Pancreas (tissue), 10 donors: ENCODE data around the gene ROR2. TPM values are rescaled to one million over a fixed set of nuclear protein-coding genes. Genes with fewer than 3 reads are reported as not detected.

ENCODE experiments used
- ATAC-seq, 4 donors: fragments of 200-7000 bp; cut with Tn5 transposase; one replicate each; pipeline versions ENCODE4 v1.8.0 to v1.9.1; 2020; ENCODE audit warnings: mild to moderate bottlenecking in 4 of 4, moderate library complexity in 4 of 4
- DNase-seq, 6 donors: peaks; one replicate each; pipeline ENCODE4 v3.0.0-alpha.2; 2020
- FAIRE-seq: peaks from 2 replicates; lab custom pipeline; 2012; peaks lifted over from hg19 to GRCh38; lab: Jason Lieb, UNC
- H3K27ac ChIP-seq, 4 donors: fragments of 200-600 bp; sonication (generic); 1 replicate in 3 of 4; 2 replicates in 1 of 4; pipeline versions ENCODE4 v1.5.0 to v1.8.0; 2020
- H3K27me3 ChIP-seq, 4 donors: fragments of 200-600 bp; one replicate each; pipeline ENCODE4 v1.8.0; 2021
- H3K36me3 ChIP-seq, 3 donors: fragments of 200-600 bp; sonication (generic) in 1 of 3; one replicate each; pipeline versions ENCODE4 v1.5.0 to v1.8.0; 2020 to 2021
- H3K4me1 ChIP-seq, 3 donors: fragments of 200-600 bp; one replicate each; pipeline ENCODE4 v1.8.0; 2021
- H3K4me3 ChIP-seq, 4 donors: fragments of 200-600 bp; sonication (generic) in 2 of 4; one replicate each; pipeline versions ENCODE4 v1.5.0 to v1.8.0; 2020 to 2021
- H3K9me3 ChIP-seq, 4 donors: fragments of 200-600 bp; one replicate each; pipeline ENCODE4 v1.8.0; 2021
- WGBS, 2 donors: extraction: QIAGEN DNeasy Blood & Tissue Kit; methylation state at CpG; one replicate each; pipeline ENCODE4 v1.1.7; 2013; 5-methylcytosine and 5-hydroxymethylcytosine counted together
- intact Hi-C, 3 donors: fragments of 100-400 bp; cut with DNase I; formaldehyde crosslinking; loops; one replicate each; pipeline versions ENCODE4 v1.11.1 to v1.14.2; 2022
- polyA plus RNA-seq, 2 donors: library from polyadenylated mRNA; stranded (reverse); fragments of 200-250 nt; gene quantifications; one replicate each; pipeline ENCODE4 v1.2.3, GENCODE V29; 2013
- total RNA-seq, 6 donors: library from RNA; stranded (reverse); fragmentation: NEBNext Ultra II Directional in 4 of 6; extraction: Animal tissue kit (Norgen Biotek cat#: 25700) in 4 of 6; gene quantifications; one replicate each; pipeline versions ENCODE4 v1.2.1 to v1.2.4, GENCODE V29; 2021 to 2023
- TF ChIP-seq, protein P1 (sequence below), 4 donors: fragments of 200-600 bp; sonication (generic) in 3 of 4; IDR thresholded peaks; one replicate each; pipeline versions ENCODE4 v1.5.0 to v1.8.0; 2021; ENCODE audit warnings: antibody characterized with exemption in 4 of 4
- donor health status: healthy with polysubstance abuse.
- donor health status: DM: no; HTN: no; CAD: no; lungs with moderate emphysema.
- donor health status: DM: no; HTN: no; CAD: no.
- donor health status: control.
- donor health status: control.
- donor health status: Bipolar disorder and iron deficiency.
- donor health status: DM: yes; HTN: yes; CAD: no.
- donor health status: DM: no; HTN: no; CAD: no.
- donor health status: DM: no; HTN: no; CAD: no.
- donor health status: DM: yes; HTN: yes; CAD: no.

The ROR2 gene
- total and polyA plus RNA-seq, 8 donors = 0.67 to 6.3 (median 1.2) TPM

DNA sequence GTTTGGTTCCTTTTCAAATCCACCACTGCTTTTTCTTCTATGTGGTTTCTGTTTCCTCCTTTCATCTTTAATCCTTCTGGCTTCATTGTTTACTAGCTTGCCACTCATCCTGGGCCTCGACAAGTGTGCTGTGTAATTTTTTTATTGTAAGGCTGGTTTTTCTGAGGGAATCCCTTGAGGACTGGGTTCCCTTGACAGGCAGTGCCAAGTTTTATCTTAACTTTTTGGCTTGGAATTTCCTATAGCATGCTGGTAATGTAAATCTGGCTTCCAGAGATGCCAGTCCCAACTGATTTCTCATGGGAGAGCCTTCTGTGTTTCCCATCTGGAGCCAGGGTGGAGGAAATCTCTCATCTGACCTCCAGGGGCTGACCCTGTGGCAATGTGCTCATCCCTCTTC is 184.7 kb downstream of the ROR2 start:
- DNase-seq (no peak), ATAC-seq (no peak), FAIRE-seq (no peak)
- no peaks in the 10 kb centered on the region for H3K36me3 ChIP-seq
- WGBS, 2 donors = 36 to 52% methylated on average over 1 of the region's 1 CpG
- H3K4me3 ChIP-seq = no peak overlapping the region
- intact Hi-C loops = no loop called here
- no peak overlapping the region for H3K27ac ChIP-seq
- no peaks in the 10 kb centered on the region for H3K27me3 ChIP-seq
- no peaks in the 10 kb centered on the region for H3K4me1 ChIP-seq
- TF ChIP-seq, protein P1, sequence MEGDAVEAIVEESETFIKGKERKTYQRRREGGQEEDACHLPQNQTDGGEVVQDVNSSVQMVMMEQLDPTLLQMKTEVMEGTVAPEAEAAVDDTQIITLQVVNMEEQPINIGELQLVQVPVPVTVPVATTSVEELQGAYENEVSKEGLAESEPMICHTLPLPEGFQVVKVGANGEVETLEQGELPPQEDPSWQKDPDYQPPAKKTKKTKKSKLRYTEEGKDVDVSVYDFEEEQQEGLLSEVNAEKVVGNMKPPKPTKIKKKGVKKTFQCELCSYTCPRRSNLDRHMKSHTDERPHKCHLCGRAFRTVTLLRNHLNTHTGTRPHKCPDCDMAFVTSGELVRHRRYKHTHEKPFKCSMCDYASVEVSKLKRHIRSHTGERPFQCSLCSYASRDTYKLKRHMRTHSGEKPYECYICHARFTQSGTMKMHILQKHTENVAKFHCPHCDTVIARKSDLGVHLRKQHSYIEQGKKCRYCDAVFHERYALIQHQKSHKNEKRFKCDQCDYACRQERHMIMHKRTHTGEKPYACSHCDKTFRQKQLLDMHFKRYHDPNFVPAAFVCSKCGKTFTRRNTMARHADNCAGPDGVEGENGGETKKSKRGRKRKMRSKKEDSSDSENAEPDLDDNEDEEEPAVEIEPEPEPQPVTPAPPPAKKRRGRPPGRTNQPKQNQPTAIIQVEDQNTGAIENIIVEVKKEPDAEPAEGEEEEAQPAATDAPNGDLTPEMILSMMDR (IDR thresholded peaks at IDR 0.05) = no peak
- no peaks in the 10 kb centered on the region for H3K9me3 ChIP-seq

DNA sequence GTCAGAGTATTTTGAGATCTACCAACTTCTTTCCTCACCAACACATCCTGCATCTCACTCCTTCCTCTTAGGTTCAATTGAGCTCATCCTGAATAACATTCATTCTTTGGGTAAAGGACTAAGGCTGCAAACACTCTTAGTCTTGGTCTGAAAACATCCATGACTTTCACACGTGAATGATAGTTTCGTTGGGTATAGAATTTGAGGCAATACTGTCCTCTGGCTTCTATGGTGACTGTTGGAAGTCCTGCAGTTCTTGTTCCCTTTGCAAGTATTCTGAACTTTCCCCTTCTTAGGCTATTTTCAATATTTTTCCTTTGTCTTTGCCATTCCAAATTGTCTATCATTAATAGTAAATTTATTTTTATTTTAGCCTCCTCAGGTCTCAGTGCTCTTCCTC is 185.4 kb downstream of the ROR2 start:
- ATAC-seq (no peak), DNase-seq (no peak), FAIRE-seq (no peak)
- 64 to 67% methylated on average over 2 of the region's 2 CpGs for WGBS, 2 donors
- H3K4me3 ChIP-seq = no peak overlapping the region
- no peaks in the 10 kb centered on the region for H3K9me3 ChIP-seq
- H3K4me1 ChIP-seq = no peaks in the 10 kb centered on the region
- no peak overlapping the region for H3K27ac ChIP-seq
- H3K36me3 ChIP-seq = no peaks in the 10 kb centered on the region
- TF ChIP-seq, protein P1 (IDR thresholded peaks at IDR 0.05) = no peak
- intact Hi-C loops = no loop called here
- H3K27me3 ChIP-seq = no peaks in the 10 kb centered on the region

DNA sequence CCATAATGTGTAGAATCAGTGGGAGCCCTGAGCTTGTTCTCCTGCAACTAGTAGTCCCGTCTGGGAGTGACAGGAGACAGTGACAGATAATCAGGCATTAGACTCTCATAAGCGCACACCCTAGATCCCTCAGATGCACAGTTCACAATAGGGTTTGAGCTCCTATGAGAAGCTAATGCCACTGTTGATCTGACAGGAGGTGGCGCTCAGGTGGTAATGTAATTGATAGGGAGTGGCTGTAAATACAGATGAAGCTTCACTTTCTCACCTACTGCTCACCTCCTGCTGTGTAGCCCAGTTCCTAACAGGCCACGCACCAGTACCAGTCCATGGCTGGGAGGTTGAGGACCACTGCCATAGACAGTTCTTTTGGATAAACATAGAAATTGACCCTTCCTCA is 188.7 kb downstream of the ROR2 start:
- no peaks in the 10 kb centered on the region for H3K36me3 ChIP-seq
- H3K9me3 ChIP-seq = no peaks in the 10 kb centered on the region
- no peak for FAIRE-seq
- no peak for DNase-seq
- no peak for ATAC-seq
- no peaks in the 10 kb centered on the region for H3K4me1 ChIP-seq
- H3K27me3 ChIP-seq = no peaks in the 10 kb centered on the region
- TF ChIP-seq, protein P1 (IDR thresholded peaks at IDR 0.05) = no peak
- 90 to 92% methylated on average over 4 of the region's 4 CpGs for WGBS, 2 donors
- H3K27ac ChIP-seq = no peak overlapping the region
- intact Hi-C loops = no loop called here
- H3K4me3 ChIP-seq = no peak overlapping the region

DNA sequence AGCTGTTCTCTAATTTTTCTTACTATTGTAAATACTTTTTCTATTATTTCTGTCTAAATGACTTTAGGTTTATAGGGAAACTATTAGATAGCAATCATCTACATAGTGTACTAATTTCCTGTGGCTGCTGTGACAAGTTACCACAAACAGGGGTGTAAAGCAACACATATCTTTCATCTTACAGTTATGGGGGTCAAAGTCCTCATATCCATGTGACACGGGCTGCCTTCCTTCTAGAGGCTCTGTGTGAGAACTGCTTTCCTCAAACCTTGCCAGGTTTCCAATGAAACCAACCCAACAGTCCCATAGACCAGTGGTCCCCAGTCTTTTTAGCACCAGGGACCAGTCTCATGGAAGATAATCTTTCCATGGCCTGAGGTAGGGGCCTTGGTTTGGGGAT is 189.1 kb downstream of the ROR2 start:
- no peak for FAIRE-seq
- 20 to 29% methylated on average over 1 of the region's 1 CpG for WGBS, 2 donors
- Histone ChIP-seq H3K36me3 (no peaks in the 10 kb centered on the region), H3K9me3 (no peaks in the 10 kb centered on the region), H3K4me1 (no peaks in the 10 kb centered on the region), H3K4me3 (no peak overlapping the region), H3K27ac (no peak overlapping the region), H3K27me3 (no peaks in the 10 kb centered on the region)
- TF ChIP-seq, protein P1 (IDR thresholded peaks at IDR 0.05) = no peak
- intact Hi-C loops = no loop called here
- no peak for DNase-seq
- peak in 1 of 4 donors; percentile 23 for ATAC-seq

DNA sequence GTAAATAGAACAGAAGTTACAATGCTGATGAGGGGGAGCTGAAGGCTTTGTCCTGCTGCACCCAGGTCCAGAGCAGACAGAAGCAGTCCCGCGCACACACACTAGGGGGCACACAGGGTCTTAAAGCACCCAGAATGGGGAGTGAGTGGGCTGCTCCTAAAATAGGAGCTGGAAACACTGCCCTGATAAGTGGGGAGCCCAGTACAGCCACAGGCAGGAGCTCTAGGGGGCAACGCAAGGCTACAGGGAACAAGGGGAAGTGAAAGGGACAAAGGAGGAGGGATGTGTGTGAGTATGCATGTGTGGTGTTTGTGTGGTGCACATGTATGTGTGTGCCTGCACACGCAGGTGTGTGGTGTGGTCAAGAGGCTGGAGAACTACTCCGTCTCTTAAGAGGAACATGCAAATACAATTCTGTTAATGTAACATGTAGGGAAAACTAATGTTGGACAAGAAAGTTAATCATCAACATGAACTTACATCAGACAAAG is 191.5 kb downstream of the ROR2 start:
- peak in 1 of 6 donors; percentile 36 for DNase-seq
- ATAC-seq = no peak
- intact Hi-C loops = no loop called here
- Histone ChIP-seq H3K4me3 (no peak overlapping the region), H3K9me3 (no peaks in the 10 kb centered on the region), H3K4me1 (no peaks in the 10 kb centered on the region), H3K27ac (no peak overlapping the region), H3K27me3 (no peaks in the 10 kb centered on the region), H3K36me3 (no peaks in the 10 kb centered on the region)
- WGBS, 2 donors = 54 to 57% methylated on average over 5 of the region's 5 CpGs
- no peak for FAIRE-seq
- TF ChIP-seq, protein P1 (IDR thresholded peaks at IDR 0.05) = peak in 1 of 4 donors; percentile 7
